GM12874 (cell line): ENCODE results near the gene FOXP3.

Experiments
- CTCF ChIP-seq: IDR thresholded peaks from 2 replicates; pipeline ENCODE4 v1.5.1; 2011; ENCODE audit warnings: low read depth, mild to moderate bottlenecking, control low read depth, low read length, moderate library complexity; ENCODE audit not compliant: insufficient read depth

The FOXP3 gene

GRCh38 chrX:49246541-49246940 lies 18.0 kb downstream of the FOXP3 start:
- no peak for TF ChIP-seq CTCF

GRCh38 chrX:49244207-49244606 lies 20.3 kb downstream of the FOXP3 start:
- TF ChIP-seq CTCF, result no peak

- TF ChIP-seq CTCF, result no peak
These were observed 21.3 kb downstream of the FOXP3 start for GRCh38 chrX:49243166-49243565.

GRCh38 chrX:49242545-49243066 lies 21.9 kb downstream of the FOXP3 start:
- TF ChIP-seq CTCF, result no peak

- no peak for TF ChIP-seq CTCF
These were observed 25.8 kb downstream of the FOXP3 start for GRCh38 chrX:49238735-49239134.

- no peak for TF ChIP-seq CTCF
These were observed 27.4 kb downstream of the FOXP3 start for GRCh38 chrX:49237060-49237459.

GRCh38 chrX:49233887-49234555 lies 30.5 kb downstream of the FOXP3 start:
- TF ChIP-seq CTCF, result no peak
